Stimulated activated CD4-positive, alpha-beta T cell treated with anti-CD3 and anti-CD28 coated beads, Interleukin-12 subunit alpha, Interleukin-12 subunit beta, amount 100 ng/mL, for 24 hours (primary cell): ENCODE results near the gene ABCC11.

ENCODE experiments used
- DNase-seq, 2 experiments: peaks; one replicate each; pipeline ENCODE4 v3.0.0-alpha.2; 2020; ENCODE audit warnings: low read depth in 2 of 2

Gene ABCC11

DNA sequence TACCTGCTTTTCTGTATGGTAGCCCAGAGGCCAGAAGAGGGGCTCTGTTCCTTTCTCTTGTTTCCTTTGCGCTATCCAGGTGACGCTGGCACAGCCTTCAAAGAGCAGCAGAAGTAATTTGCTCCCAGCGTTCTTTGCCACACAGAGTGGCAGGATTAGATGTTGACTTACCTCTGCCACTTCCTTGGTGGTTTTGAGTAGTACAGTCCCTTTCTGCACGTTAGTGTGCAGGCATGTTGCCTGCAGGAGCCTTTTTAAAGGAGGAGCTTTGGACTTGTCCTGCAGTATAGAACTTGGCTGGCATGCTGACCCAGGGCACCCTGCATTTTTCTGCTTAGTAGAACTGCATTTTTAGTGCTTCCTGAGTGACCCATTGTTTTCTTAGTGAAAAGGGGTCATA is at the start of gene ABCC11:
Gene ABCC11, minus strand, starts transcription at position 229 of the 400 bp plus-strand sequence. CDS start 15,618 bp downstream, outside the sequence.
- no peak for DNase-seq

DNA sequence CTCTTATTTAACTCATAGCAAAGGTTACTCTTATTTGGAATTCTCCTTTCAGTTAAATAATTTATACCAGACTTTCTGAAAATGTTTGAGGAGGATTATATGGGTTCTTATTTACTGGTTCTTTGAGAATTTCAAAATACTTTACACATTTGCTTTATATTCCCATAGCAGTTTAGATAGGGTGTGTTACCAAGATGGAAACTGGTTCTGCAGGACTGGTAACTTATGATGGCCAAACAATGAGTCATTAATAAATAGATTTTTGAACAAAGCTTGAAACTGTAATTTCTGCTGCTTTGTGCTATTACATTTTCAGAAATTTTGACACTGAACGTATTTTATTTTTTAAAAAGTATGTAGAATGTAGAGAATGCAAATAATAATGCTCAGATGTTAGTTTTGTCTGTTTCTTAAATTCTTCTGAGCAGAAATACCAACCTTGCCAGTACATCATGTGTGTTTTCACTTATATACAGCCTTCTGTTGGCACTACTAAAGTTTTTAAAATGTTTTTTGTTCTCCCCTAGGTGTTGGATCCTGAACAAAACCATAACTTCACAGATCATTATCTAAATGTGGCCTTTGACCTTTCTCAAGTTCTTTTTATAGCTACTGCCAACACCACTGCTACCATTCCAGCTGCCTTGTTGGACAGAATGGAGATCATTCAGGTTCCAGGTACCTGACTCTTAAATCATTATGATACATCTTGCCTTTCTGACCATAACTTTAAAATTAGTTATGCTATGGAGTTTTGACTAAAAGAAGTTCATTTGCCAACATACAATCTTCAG is 48.3 kb upstream of the ABCC11 start:
- DNase-seq, result no peak

DNA sequence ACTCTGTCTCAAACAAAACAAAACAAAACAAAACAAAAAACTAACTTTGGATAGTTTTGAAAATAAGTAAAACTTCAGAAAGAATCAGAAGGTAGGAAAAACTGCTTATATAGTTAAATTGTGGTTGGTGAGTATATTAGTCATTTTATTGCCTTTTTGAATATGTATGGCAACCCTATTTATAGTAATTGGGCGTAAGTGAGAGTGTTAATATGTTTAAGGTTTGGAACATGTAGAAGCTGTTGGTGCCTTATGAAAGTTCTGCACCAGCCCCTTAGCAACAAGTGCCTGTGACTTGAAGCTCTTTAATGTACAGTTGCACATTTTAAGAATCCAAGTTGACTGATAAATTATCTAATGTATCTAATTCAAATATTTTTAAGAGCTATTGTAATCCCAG is 47.4 kb upstream of the ABCC11 start:
- no peak for DNase-seq

DNA sequence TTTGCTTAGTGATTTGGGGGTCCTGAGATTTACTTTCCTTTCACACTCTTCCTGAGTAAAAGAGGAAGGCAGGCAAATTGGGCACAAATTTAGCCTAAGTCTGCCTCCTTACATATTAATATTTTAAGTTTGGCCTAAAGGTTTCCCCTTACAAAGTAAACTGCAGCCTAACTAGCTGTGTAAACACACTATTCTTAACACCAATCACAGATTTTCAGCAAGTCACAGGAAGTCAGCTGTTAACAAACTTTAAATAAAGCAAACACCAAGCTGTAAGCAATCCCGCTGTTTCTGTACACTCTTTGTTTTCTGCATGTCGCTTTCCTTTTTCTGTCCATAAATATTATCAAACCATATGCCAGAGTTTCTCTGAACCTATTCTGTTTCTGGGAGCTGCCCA is 45.1 kb upstream of the ABCC11 start:
- no peak for DNase-seq

DNA sequence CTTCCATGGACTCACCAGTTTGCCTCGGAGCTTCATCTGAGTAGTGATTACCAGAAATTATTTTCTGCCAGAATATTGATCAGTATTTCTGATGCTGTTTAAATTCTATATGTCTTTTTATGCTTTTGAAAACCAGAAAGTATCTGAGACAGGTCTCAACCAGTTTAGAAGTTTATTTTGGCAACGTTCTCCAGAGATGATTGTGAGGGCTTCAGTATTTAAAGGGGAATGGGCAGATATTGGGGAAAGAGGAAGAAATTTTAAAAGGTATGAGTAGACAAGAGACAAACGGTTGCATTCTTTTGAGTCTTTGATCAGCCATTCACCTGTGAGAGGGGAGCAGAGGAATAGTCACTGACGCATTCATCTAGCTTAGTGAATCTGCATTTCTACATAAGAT is 44.4 kb upstream of the ABCC11 start:
- DNase-seq, result no peak

DNA sequence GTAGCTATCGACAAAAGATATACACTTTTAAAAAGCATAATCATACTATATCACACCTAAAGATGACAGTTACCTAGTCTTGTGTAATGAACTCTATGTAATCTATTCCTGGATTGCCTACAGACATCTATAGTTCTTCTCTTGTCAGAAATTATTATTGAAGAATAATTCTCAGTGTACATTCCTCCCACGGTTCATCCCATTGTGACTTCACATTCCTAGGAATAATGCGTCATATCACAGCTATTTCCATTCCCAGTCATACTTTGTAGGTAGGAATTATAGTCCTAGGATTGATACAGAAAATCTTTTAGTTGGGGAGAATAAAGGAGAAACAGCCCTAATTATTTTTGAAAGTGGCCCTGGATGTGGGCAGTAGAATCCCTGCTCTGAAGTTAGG is 44.0 kb upstream of the ABCC11 start:
- DNase-seq, result no peak

DNA sequence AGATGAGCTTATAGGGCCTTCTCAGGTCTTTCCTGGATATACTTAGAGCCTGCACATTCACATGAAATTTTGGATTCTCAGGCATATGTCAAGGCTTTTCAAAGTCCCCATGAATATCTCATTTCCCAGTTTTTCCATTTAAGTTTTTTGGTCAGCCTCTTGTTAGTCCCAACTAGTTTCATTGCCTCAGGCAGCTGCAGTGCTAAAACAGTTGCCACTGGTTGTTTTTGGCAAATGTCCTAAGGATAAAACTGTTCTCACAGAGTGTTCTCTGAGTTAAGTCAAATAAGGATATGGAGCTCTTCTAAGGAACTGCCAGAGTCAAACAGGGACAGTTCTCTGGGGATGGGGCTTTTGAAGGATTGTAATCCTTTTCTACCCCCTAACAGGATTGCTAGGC is 39.9 kb upstream of the ABCC11 start:
- DNase-seq, result no peak

DNA sequence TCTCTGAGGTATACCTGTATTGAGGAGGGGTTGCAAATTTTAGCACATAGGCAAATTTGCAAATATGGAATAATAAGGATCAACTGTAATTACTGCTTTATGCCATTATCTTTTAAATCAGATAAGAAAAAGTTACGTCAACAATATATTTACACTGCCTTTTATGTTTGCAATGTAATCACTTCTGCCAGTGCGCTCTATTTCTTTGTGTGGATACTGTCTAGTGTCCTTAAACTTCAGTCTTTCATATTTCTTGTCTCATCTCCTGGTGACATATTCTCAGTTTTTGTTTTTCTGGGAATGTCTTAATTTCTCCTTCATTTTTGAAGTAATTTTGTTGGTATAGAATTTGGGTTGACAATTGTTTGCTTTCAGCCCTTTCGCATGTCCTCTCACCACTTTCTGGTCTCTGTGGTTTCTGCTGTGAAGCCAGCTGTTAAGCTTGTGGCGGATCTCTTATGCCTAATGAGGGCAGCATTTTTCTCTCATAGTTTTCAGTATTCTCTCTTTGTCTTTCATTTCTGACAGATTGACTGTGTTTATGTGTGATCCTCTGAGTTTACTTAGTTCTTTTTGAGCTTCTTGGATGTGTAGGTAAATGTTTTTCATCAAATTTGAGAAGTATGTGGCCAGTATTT is 37.6 kb upstream of the ABCC11 start:
- no peak for DNase-seq

DNA sequence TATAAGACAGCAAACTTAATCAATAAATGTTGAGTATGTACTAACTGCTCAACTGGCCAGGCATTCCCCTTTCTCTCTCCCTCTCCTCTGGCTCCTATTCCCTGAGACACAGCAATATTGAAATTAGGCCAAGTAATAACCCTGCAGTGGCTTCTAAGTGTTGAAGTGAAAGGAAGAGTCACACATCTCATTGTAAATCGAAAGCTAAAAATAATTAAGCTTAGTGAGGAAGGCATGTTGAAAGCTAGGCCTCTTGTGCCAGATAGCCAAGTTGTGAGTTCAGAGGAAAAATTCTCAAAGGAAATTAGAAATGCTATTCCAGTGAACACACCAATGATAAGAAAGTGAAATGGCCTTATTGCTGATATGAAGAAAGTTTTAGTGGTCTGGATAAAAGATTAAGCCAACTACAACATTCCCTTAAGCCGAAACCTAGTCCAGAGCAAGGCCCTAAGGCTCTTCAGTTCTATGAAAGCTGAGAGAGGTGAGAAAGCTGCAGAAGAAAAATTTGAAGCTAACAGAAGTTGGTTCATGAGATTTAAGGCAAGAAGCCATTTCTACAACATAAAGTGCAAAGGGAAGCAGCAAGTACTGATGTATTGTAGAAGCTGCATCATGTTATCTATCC is 35.4 kb upstream of the ABCC11 start:
- no peak for DNase-seq

DNA sequence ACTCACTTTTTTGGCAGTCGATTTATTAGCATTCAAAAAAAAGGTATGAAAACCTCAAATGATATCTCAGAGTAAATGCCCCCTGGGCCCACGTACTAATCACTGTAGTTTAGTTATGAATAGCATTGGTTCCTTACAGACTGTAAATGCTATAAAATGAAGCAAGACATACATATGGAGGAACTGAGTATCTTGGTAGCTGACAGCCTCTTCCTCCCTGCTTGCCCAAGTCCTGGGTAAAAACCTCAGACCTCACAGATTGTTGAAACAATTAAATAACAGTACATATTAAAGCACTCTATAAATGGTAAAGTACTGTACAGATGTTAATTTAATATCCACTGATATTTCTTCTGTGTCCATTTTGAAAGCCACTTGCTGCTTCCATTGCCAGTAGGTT is 33.2 kb upstream of the ABCC11 start:
- DNase-seq, result no peak

DNA sequence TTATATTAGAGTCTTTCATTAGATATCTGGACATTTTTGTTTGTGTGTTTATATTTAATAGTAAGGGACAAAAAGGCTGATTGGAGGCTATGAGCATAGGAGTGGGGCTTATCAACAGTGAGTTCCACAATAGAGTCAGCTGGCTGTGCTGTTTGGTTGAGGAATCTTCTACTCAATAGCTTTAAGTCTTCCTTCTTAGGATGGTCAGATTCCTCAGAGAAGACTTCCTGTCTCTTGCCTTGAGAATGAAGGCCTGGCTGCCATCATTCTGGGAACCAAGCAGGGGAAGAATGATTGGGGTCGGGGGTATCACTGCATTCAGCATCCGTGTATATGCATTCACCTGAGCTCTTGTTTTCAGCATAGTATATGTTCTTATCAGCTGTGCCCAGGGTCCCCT is 31.9 kb upstream of the ABCC11 start:
- no peak for DNase-seq

DNA sequence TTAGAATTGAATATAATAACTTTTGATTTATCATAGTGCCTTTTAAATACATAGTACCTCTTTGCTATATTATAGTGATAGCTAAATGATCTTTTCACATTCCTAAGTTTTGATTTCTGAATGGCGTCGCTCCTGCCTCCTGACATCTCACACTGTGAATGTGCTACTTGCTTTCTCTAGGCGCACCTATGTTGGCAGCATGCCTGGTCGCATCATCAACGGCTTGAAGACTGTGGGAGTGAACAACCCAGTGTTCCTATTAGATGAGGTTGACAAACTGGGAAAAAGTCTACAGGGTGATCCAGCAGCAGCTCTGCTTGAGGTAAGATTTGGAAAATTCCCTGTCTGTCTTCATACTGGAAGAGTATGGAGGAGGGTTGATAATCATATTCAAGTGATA is 29.8 kb upstream of the ABCC11 start:
- no peak for DNase-seq

DNA sequence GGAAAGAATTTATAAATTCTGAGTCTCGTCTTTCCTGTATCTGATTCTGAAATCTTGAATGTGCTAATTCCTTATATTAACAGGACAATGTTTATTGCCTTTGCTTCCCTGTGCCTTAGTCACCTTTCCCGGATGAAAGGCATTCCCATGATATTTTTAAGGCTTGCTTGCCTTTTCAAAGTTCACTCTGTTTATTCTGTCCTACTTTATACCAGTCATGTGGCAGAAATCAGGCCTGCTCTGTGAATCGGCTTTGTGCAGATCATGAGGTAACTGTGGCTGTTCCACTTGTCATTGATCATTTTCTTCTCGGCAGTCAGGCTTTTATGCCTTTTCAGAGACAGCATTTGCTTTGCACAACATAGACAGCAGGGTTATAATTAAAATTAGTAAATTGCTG is 28.8 kb upstream of the ABCC11 start:
- no peak for DNase-seq

DNA sequence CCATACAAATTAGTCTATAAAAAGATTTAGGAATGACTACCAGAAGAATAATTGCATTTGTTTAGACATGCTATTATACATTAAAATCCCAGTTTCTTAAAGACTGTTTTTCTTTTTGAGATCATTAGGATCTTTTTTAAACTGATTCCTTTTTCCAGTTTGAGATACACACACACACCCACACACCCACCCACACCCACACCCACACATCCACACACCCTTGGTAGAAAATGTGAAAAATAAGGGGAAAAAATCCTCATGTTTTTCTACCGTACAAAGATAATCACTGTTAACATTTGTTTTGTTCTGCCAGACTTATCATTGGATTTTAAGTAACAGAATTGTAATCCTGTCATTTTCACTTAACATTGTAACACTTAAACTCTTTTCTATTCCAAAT is 27.1 kb upstream of the ABCC11 start:
- no peak for DNase-seq

DNA sequence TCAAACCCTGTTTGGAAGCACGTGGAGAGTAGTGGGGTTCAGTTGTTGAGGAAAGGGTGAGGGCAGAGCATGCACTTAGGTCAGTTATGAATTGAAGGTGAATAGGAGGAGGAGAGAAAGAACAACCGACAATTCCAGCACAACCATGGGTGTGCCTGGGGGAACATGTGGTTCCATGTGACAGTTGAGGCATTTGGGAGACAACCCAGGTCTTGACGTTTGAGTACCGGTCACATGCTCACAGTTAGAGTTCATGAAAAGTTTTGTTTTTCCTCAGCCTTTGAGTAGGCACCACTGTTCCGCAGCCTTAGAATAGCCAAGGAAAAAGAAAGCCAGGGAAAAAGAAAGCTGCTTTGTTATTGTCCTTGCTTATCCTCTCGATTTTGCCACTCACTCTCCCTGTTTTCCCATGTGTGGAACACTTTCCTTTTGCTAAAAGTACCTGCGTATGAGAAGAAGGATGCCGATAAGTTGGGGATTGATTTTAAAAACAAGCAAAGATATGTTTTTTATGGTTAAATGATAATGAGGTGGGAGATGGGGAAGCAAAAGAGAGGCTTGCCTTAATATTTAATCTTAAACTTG is 25.6 kb upstream of the ABCC11 start:
- no peak for DNase-seq

DNA sequence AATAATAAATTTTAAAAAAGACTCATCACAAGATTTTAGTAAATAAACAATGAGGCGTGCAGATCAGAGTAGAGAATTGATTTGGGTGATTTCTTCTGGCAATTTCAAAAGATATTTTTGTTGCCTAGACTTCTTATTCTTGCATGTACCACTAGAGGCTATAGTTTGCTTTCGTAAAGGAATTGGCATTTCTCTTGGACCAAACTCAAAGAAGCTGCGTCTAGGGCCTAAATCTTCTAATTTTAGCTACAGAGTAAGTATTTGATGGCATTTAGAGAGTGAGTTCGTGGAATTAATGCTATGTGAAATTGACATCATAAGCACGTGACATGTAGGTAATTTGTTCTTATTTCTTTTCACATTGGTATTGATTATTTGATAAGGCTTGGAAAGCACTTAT is 24.4 kb upstream of the ABCC11 start:
- no peak for DNase-seq

DNA sequence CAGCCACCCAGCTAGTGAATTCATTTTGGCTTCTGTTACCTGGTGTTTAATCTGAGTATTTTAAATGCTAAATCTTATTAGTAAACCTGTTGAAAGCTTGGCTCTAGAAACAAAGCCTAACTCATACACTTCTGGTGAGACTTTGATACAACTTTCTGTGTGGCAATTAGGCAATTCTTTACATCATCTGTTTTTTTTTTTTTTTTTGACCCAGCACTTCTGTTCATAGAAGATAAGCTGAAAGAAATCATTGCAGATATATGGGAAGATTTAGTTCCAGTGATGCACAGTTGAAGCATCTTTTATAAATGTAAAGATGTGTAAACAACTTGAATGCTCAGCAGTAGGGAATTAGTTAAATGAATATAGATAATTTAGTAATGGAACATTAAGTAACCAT is 21.7 kb upstream of the ABCC11 start:
- no peak for DNase-seq

DNA sequence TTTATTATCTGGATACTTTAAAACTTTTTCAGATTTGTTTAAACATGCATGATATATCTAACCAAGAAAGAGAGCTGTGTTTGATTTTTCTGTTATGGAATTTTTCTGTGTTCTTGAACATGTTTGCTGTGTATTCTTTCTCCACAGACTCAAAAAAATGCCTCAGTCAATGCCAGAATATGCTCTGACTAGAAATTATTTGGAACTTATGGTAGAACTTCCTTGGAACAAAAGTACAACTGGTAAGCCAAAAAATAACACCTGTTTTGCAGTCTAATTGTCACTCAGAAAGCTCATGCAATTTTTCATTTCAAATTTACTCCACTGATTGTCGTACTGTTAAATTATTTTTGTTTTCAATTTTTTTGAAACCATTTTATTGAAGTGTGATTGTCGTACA is 15.3 kb upstream of the ABCC11 start:
- no peak for DNase-seq

DNA sequence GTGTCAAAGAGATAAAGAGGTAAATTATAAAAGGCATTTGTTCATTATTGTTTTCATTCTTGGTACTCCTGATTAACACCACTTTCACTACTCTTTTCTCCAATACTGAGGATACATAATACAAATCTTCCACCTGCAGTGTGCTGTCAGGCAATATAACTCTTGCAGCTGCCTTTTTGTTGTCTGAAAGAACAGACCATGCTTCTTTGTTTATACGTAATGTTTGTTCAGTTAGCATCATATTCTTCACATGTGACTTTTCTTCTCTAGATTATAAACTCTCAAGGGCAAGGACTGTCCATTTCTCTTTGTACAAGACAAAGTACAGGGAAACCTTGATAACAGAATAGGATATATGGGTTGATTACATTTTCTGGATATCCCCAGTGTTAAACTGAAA is 14.2 kb upstream of the ABCC11 start:
- DNase-seq, result no peak

DNA sequence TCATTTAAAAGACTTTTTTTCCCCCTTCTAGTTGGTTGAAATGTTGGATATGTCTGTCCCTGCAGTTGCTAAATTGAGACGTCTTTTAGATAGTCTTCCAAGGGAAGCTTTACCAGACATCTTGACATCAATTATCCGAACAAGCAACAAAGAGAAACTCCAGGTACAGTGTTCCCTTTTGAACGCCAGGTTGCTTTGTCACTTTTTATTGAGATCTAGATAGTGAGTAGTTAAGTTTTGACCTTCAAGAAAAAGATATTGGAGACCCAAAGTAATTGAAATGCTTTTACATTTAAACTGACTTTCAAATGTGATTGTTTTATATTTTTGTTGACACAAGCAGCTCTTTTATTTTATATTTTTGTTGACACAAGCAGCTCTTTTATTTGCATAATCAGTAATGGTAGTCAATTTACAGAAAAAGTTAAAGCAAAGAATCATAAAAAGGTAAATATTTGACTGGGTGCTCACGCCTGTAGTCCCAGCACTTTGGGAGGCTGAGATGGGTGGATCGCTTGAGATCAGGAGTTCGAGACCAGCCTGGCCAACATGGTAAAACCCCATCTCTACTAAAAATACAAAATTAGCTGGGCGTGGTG is 9.3 kb upstream of the ABCC11 start:
- no peak for DNase-seq

DNA sequence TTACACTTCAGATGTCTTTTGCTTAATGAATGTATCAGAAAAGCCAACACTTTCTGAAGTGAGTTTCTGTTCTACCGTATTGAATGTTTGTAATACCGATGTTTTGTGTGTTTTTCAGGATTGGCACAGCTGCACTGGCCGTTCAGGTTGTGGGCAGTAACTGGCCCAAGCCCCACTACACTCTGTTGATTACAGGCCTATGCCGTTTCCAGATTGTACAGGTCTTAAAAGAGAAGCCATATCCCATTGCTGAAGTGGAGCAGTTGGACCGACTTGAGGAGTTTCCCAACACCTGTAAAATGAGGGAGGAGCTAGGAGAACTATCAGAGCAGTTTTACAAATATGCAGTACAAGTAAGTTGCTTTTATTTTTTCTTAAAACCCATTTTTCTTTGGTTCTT is 4.7 kb upstream of the ABCC11 start:
- no peak for DNase-seq

DNA sequence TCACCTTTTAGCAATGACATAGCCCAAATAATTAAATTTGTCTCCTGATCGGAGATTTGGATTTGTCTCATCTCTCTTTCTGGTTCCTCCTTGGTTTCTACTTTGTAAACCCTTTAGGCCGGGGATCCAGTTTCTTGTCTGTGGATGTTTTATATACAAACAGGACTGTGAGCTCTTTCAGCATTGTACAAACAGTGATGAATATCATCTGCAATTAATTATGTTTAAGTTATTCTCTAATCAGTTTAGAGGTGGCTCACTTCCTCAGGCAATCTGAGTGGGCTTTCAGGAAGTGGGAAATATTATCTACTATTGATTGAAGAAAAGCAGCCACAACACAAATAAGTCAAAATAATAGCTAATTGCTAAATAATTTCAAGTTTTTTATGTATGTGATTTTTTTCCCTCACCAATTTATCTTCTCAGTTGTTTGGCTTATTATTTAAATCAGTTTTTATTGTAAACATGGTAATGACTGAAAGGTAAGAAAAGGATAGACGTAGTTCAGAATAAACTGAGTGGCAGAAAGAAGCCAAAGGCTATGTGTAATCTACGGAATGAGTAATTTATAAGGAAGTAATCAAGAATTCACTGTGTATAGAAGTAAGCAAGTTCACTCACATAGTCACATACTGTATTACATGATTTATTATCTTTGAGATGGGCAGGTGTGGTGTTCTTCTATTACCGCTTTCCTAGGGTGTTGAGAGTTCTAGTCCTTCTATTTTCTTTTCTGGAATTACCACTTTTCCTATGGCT is 3.4 kb upstream of the ABCC11 start:
- DNase-seq, result no peak
